GM18505 (cell line): Measurements from ENCODE around the gene GUCY1A2.

Experiments
- ATAC-seq: cut with Tn5 transposase; IDR thresholded peaks from one replicate; pipeline ENCODE4 v1.9.1; 2021; ENCODE audit not compliant: unreplicated experiment
- POLR2A ChIP-seq: IDR thresholded peaks from 4 replicates; pipeline ENCODE4 v1.6.1; 2011; ENCODE audit warnings: borderline replicate concordance; ENCODE audit not compliant: insufficient read depth, insufficient read length; ENCODE audit errors: extremely low read depth

GUCY1A2 gene

DNA sequence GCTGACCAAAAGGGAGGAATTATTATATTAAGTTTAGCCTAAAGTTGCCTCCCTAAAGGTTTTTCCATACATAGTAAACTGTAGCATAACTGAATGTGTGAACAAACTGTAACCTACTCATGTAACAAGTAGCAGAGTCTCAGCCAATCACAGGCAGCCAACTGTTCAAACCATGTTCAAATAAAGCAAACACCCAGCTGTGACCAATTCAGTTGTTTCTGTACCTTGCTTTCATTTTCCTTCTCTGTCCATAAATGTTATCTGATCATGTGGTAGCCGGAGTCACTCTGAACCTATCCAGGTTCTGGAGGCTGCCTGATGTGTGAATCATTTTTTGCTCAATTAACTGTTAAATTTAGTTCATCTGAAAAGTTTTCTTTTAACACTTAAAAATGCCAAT, 373.5 kb downstream of the GUCY1A2 start:
- ATAC-seq: no peak
- no peak for TF ChIP-seq POLR2A

DNA sequence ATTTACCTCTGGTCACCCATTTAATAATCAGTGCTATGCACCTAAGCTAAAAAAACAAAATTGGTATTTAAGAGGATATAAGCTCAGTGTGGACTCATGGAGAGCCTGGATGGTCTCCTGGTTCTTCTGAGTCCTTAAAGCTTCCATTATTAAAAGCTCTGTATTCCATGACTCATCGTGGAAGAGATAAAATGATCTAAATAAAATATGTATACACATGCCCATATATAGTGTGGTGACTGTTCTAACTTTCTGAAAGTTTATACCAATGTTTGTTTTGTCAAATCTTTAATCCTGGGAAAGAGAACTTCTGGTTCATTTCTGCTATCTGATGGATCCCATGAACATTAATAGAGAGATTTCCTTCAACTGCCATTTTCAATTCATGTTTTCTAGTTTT, 375.9 kb downstream of the GUCY1A2 start:
- no peak for ATAC-seq
- TF ChIP-seq POLR2A: no peak

DNA sequence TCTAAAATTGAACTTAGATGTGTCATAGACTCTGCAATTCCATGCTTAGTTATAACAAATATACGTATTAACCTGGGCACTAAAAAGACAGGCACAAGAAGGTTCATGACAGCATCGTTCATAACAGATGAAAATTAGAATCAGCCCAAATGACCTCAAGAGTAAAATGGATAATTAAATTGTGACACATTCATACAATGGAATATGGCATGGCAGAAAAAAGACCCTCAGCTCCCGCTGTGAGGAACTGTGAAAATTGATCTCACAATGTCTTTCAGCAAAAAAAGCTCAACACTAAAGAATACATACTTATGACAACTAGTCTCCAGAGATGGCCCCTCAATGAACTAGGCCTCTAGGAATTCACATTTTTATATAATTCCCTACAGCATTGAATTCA, 386.0 kb downstream of the GUCY1A2 start:
- TF ChIP-seq POLR2A: no peak
- ATAC-seq: no peak

- no peak for TF ChIP-seq POLR2A
- ATAC-seq: no peak
These were observed 390.6 kb downstream of the GUCY1A2 start for GRCh38 chr11:106627694-106628093.

DNA sequence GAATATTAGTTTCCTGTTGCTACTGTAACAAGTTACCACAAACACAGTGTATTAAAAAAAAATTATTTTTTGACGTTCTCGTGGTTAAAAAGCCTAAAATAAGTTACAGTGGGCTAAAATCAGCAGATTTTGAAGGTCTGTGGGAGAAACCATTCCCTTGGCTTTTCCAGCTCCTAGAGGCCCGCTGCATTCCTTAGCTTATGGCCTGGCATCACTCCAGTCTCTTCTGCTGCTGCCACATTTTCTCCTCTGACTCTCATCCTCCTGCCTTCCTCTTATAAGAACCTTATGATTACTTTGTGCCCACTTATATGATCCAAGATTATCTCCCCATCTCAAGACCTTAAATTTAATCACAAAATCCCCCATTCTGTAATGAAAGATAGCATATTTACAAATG, 392.7 kb downstream of the GUCY1A2 start:
- TF ChIP-seq POLR2A: no peak
- ATAC-seq: no peak

- no peak for ATAC-seq
- no peak for TF ChIP-seq POLR2A
These were observed 393.9 kb downstream of the GUCY1A2 start for GRCh38 chr11:106624377-106624776.
